ENCODE results near the gene UROS.

DNA sequence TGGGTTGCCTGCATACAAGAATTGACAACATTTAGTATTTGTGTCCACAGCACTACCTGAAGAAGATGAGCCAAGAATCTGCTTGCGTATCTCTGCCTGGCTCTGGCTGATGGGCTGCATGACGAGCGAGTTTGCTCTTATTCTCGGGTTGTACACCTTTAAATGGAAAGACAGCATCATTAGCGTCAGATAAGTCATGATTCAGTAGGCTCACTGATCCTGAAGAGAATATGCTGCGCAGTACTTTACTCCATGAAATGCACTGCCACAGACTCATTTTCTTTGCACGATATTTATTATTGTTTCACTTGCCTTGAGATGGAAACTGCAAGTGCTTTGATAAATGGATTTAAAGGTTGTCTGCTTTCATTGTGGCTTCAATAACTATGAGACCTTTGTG lies 29.4 kb upstream of the UROS start:
- TF ChIP-seq CTCF (IDR thresholded peaks at IDR 0.05) = no peak
- no peak for TF ChIP-seq ZFX (IDR thresholded peaks at IDR 0.05; ENCODE audit: borderline replicate concordance)
